ENCODE data around the gene LRRC56.

The LRRC56 gene

DNA sequence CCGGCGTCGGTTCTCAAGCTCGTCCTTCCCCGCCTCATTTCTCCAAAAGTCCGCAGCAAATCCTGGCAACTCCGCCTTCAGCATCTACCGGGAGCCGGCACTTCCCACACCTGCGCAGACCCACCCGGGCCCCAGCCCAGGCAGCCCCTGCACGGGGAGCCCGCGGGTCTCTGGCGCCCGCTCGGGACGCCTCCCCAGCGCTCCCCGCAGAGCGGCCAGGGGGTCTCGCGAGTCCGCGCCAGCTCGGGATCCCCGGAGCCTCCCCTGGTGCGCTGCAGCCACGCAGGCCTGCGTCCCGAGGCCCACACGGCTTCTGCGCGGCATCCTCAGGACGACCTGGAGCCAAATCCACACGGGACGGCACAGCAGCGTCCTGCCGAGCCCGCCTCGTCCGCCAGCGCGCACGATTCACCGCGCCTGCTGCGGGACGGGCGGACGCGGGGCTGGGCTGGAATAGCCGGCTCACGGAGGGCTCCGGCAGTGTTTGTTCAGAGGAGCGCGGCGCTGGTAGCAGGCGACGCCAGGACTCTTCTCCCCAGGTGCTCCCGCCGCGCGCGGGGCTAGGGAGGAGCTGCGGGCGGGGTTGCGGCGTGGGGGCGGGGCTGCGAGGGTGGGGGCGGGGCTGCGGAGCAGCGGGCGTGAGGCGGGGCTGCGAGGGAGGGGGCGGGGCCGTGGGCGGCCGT, 38.1 kb downstream of the LRRC56 start:
- TF ChIP-seq CTCF (conservative IDR thresholded peaks at IDR 0.05; ENCODE audit: low read depth, low read length): no peak
- peak; percentile 32 for DNase-seq (ENCODE audit: low read depth)
- peak overlapping the region; percentile 64 for H3K4me3 ChIP-seq (ENCODE audit: low read depth, low read length)

GRCh38 chr11:575996-576768, 38.9 kb downstream of the LRRC56 start, which contains the start of gene PHRF1:
PHRF1 (plus strand) TSS chr11:576470; CDS start chr11:581513, 5,043 bp downstream.
- TF ChIP-seq CTCF (conservative IDR thresholded peaks at IDR 0.05; ENCODE audit: low read depth, low read length): no peak
- peak within 1 kb of the TSS; percentile 93 for H3K4me3 ChIP-seq (ENCODE audit: low read depth, low read length)
- peak; percentile 97 for DNase-seq (ENCODE audit: low read depth)

- H3K4me3 ChIP-seq (ENCODE audit: low read depth, low read length): peak overlapping the region; percentile 93
- TF ChIP-seq CTCF (conservative IDR thresholded peaks at IDR 0.05; ENCODE audit: low read depth, low read length): no peak
- DNase-seq (ENCODE audit: low read depth): peak; percentile 34
These were observed 39.7 kb downstream of the LRRC56 start for GRCh38 chr11:576811-577610.

DNA sequence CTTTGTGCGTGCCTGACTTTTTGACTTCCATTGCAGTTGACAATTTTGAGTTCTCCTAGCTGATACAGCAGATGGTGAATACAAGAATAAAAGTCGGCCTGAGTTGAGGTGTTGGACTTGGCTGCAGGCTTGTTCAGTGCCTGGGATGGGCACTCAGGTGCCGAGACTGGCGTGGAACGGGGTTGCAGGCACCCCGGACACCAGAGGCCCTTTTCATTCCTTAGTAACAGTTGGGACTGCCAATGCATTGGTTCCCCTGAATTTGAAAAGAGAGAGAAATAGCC, 40.2 kb downstream of the LRRC56 start:
- peak overlapping the region; percentile 93 for H3K4me3 ChIP-seq (ENCODE audit: low read depth, low read length)
- no peak for DNase-seq (ENCODE audit: low read depth)
- no peak for TF ChIP-seq CTCF (conservative IDR thresholded peaks at IDR 0.05; ENCODE audit: low read depth, low read length)

DNA sequence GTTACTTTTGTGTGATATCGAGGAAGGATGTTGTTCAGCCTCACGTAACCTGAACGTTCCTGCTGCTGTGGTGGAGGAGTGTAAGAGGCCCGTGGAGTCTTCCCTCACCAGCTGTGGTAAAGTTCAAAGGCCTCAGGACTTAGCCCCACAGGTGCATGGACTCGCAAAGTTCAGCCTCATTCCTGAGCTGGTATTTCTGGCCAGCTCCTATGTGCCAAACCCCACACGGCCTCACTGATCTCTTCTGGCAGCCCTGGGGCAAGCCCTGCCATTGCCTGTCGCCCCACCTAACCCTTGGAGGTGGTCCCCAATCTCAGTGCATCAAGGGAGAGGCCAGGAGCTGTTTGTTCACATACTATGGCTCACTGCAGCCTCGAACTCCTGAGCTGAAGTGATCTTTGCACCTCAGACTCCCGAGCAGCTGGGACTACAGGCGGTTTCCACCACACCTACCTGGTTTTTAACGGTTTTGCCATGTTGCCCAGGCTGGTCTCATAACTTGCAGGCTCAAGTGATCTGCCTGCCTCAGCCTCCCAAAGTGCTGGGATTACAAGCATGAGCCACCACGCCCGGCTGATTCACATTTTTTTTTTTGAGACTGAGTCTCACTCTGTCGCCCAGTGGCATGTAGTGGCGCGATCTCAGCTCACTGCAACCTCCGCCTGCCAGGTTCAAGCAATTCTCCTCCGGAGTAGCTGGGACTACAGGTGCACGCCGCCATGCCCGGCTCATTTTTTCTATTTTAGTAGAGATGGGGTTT, 41.1 kb downstream of the LRRC56 start:
- TF ChIP-seq CTCF (conservative IDR thresholded peaks at IDR 0.05; ENCODE audit: low read depth, low read length): no peak
- DNase-seq (ENCODE audit: low read depth): no peak
- peak overlapping the region; percentile 93 for H3K4me3 ChIP-seq (ENCODE audit: low read depth, low read length)

DNA sequence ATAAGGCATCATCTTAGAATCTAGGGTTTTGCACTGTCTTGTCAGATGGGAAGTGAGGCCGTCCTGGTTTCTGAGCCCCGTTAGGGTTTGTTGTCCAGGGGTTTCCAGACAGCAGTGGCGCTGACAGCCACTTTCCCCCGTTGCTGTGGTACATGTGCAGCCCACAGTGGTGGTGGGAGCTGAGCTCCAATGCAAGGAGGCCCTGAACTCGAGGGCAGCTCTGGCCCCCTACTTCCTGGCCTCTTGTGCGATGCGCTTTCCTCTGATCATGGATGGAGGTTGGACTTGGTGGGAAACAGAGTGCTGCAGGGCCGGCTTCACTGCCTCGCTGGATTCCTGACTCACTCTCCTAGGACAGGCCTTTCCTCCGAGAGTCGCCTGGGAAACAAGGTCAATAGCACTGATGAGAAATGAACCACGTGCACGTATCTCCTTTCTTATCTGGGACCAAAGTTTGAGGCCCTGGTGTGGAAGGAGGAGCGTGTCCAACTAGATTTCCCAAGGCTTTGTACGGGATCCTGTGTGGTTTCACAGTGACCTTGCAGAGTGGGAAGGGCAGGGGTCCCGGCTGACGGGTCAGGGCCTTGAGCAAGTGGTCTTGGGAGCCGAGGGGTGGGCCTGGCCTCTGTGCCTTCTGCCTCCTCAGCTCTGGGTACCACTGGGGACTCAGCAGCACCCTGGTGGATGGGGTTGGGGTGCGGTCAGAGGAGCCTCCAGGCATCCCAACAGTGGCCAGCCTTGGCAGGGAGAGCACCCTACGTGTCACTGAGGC, 42.7 kb downstream of the LRRC56 start:
- TF ChIP-seq CTCF (conservative IDR thresholded peaks at IDR 0.05; ENCODE audit: low read depth, low read length): no peak
- peak; percentile 48 for DNase-seq (ENCODE audit: low read depth)
- no peak overlapping the region for H3K4me3 ChIP-seq (ENCODE audit: low read depth, low read length)
